Astrocyte of the cerebellum (primary cell): ENCODE measurements around the gene GATB.

Experiments used
- DNase-seq: peaks from one replicate; pipeline ENCODE4 v3.0.0-alpha.2; 2011; ENCODE audit warnings: low read depth
- H3K4me3 ChIP-seq: 2 replicates; pipeline ENCODE4 v1.5.1; 2011; ENCODE audit warnings: mild to moderate bottlenecking, low read depth, low read length, moderate library complexity
- in situ Hi-C: cut with HindIII; loops from 2 replicates; pipeline ENCODE4 v1.10.0; 2017; ENCODE audit warnings: low sequenced_read_pairs
- TF ChIP-seq, protein P1 (sequence below): IDR thresholded peaks from 2 replicates; pipeline ENCODE4 v1.5.1; 2012; ENCODE audit warnings: low read length, low read depth, moderate library complexity, mild to moderate bottlenecking; ENCODE audit errors: missing control alignments

Gene GATB

DNA sequence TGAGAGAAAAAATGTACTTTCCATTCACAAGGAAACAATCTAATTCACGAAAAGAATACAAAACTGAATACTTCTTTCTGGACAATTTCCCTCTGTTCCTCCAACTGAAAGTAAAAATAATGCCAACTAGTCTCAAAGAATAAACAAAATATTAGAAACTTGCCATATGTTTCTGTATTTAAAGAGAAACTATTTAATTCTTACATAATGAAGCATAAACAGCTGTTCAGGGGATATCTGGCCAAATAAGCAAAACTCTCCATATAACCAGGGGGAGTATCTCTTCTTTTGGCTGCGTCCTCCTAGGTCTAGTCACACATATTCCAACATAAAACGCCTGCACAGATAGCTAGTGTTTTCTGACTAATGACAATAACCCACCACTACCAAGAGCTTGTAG, 805 bp downstream of the GATB start:
- in situ Hi-C loops, result no loop called here
- no peak for DNase-seq
- TF ChIP-seq, protein P1, sequence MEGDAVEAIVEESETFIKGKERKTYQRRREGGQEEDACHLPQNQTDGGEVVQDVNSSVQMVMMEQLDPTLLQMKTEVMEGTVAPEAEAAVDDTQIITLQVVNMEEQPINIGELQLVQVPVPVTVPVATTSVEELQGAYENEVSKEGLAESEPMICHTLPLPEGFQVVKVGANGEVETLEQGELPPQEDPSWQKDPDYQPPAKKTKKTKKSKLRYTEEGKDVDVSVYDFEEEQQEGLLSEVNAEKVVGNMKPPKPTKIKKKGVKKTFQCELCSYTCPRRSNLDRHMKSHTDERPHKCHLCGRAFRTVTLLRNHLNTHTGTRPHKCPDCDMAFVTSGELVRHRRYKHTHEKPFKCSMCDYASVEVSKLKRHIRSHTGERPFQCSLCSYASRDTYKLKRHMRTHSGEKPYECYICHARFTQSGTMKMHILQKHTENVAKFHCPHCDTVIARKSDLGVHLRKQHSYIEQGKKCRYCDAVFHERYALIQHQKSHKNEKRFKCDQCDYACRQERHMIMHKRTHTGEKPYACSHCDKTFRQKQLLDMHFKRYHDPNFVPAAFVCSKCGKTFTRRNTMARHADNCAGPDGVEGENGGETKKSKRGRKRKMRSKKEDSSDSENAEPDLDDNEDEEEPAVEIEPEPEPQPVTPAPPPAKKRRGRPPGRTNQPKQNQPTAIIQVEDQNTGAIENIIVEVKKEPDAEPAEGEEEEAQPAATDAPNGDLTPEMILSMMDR, result no peak
- peak overlapping the region; percentile 96 for H3K4me3 ChIP-seq

DNA sequence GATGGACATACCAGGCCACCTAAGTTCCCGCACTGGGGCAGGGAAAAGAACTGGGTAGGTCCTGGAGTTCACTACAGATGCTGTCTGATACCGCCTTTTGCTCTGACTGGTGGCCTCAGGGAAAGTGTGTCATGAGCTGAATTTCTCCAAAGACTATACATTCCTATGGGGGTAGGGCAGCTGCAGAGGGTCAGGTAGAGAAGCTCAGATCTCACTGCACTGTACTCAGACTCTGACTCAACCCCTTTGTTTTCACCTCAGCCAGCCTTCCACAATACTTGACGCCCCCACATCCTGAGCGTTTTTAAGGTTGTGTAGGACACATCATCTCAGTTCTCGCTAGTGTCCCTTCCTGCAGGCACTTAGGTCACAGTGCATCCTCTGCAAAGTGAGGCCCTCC, 7.8 kb downstream of the GATB start:
- DNase-seq, result no peak
- no peak overlapping the region for H3K4me3 ChIP-seq
- in situ Hi-C loops, result no loop called here
- TF ChIP-seq, protein P1, result no peak

DNA sequence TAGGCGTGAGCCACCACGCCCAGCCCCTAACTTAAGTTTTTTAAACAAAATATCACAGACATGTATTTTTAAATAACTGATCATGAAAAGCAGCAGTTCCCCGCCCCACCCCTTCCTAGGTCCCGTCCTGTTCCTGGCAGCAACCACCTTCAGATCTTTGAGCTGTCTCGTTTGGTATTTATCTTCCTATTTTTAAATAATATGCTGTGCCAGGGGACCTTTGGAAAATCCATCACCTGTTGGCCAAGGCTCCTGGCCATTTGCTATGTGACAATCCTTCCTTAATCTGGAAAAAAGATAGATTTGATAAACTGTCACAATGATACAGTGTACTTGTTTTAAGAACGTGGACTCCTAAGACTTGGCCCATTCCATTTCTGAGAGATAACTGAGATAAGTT, 10.7 kb downstream of the GATB start:
- H3K4me3 ChIP-seq, result no peak overlapping the region
- TF ChIP-seq, protein P1, result no peak
- in situ Hi-C loops, result no loop called here
- no peak for DNase-seq

DNA sequence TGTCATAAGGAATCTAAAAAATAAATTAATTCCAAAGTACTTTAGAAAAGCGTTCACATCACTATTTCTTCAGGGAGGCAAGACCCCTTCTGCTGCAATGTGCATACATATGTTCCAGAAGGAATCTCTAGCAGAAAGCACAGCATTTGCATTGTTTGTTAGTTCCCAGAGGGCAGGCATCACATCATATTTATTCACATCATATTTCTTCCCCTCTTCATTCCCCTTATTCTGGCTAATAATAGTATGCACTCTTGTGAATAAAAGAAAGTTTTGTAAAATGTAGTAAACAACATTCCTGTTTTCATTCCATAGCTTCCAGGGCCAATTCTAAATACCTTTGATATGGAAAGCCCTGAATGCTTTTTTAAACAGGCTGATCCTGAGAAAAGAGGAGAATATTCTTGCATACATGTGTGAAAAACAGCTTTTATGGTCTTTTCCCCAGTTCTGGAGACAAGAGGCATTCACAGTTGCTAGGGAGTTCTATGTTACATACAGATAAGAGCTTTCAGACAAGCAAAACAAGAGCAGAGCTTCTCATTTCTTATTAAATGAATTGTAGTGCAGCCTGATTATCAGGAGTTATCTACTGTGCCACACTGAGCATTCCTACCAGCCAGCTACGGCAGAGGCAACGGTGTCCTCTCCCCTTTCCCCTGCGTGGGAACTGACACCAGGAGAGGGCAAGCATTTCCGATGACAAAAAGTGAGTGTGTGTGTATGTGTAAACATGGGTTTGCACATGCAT, 15.2 kb downstream of the GATB start:
- DNase-seq, result no peak
- in situ Hi-C loops, result no loop called here
- TF ChIP-seq, protein P1, result no peak
- no peak overlapping the region for H3K4me3 ChIP-seq

DNA sequence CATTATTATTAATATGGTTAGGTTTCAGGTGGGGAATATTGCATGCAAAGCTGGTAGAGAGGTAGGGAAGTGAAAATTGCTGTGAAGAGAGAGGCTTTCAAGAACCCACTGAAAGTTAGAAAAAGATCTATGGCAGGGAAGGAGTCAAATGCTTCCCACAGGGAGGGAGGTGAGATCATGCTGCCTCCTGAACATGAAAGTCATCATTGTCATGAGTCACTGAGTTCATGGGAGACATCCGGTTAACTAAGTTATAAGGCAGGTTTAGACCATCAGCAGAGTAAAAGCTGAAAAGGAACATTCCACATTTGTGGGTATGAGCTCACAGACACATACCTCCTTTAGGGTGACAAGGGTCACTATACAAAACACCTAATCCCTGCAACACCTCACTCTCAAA, 16.2 kb downstream of the GATB start:
- no peak overlapping the region for H3K4me3 ChIP-seq
- peak; percentile 86 for DNase-seq
- in situ Hi-C loops, result no loop called here
- TF ChIP-seq, protein P1, result no peak

DNA sequence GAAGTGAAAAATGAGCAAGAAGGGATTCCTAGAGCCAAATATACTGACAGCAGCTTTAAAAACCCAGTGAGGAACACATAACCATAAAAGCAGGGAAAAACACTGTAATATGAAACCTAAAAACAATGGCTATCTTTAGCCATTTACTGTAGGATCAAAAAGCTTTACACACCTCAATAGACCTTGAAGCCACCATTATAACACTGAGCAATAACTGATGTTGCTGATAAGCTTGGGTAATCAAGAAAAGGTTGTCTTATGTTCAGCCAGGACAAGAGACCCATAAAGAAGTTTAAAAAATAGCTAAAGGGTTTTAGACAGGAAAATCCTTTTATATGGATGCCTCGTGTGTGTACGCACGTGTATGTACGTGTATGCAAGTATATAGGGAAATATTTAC, 16.9 kb downstream of the GATB start:
- DNase-seq, result no peak
- TF ChIP-seq, protein P1, result no peak
- H3K4me3 ChIP-seq, result no peak overlapping the region

More for the DNA sequence above, 16.9 kb downstream of the GATB start:
- in situ Hi-C loops, result no loop called here
